ENCODE data around the gene SDK2.
"Not testable (repeated sequence)": the region's sequence is repeated elsewhere in the genome, so short reads cannot be mapped to it uniquely, and the experiment has no call there.

DNA sequence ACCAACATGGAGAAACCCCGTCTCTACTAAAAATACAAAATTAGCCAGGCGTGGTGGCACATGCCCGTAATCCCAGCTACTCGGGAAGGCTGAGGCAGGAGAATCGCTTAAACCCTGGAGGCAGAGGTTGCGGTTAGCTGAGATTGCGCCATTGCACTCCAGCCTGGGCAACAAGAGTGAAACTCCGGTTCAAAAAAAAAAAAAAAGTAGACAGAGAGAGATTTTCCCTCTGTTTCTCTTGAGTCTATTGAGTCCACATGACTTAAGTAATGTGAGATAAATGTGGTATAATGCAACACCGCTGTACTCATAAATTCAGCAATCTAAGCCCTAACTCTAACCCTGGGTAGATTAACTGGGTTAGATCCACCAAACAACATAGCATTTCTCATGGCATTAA lies 310.8 kb downstream of the SDK2 start:
- not testable (repeated sequence) for TF ChIP-seq EP300 (IDR thresholded peaks at IDR 0.05); HDAC2 (IDR thresholded peaks at IDR 0.05); NPAS2 (CRISPR knock-in tag; IDR thresholded peaks at IDR 0.05; ENCODE audit: borderline replicate concordance); BHLHE40 (IDR thresholded peaks at IDR 0.05; ENCODE audit: low read depth, low read length); POLR2A (IDR thresholded peaks at IDR 0.05; ENCODE audit: low read length); CHD2 (IDR thresholded peaks at IDR 0.05; ENCODE audit: low read length, partially characterized antibody); CEBPB (IDR thresholded peaks at IDR 0.05); RAD21 (conservative IDR thresholded peaks at IDR 0.05 in 1 of 2, IDR thresholded peaks at IDR 0.05 in 1 of 2); POLR2AphosphoS2 (conservative IDR thresholded peaks at IDR 0.05; ENCODE audit: low read length); NFE2L2 (conservative IDR thresholded peaks at IDR 0.05; ENCODE audit: low read length)
- TF ChIP-seq, protein P1, sequence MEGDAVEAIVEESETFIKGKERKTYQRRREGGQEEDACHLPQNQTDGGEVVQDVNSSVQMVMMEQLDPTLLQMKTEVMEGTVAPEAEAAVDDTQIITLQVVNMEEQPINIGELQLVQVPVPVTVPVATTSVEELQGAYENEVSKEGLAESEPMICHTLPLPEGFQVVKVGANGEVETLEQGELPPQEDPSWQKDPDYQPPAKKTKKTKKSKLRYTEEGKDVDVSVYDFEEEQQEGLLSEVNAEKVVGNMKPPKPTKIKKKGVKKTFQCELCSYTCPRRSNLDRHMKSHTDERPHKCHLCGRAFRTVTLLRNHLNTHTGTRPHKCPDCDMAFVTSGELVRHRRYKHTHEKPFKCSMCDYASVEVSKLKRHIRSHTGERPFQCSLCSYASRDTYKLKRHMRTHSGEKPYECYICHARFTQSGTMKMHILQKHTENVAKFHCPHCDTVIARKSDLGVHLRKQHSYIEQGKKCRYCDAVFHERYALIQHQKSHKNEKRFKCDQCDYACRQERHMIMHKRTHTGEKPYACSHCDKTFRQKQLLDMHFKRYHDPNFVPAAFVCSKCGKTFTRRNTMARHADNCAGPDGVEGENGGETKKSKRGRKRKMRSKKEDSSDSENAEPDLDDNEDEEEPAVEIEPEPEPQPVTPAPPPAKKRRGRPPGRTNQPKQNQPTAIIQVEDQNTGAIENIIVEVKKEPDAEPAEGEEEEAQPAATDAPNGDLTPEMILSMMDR (IDR thresholded peaks at IDR 0.05), result not testable (repeated sequence)

All from A549 (cell line).